ENCODE data around the gene FAM171A2.
"Not testable (repeated sequence)": the region's sequence is repeated elsewhere in the genome, so short reads cannot be mapped to it uniquely, and the experiment has no call there.

FAM171A2 gene

DNA sequence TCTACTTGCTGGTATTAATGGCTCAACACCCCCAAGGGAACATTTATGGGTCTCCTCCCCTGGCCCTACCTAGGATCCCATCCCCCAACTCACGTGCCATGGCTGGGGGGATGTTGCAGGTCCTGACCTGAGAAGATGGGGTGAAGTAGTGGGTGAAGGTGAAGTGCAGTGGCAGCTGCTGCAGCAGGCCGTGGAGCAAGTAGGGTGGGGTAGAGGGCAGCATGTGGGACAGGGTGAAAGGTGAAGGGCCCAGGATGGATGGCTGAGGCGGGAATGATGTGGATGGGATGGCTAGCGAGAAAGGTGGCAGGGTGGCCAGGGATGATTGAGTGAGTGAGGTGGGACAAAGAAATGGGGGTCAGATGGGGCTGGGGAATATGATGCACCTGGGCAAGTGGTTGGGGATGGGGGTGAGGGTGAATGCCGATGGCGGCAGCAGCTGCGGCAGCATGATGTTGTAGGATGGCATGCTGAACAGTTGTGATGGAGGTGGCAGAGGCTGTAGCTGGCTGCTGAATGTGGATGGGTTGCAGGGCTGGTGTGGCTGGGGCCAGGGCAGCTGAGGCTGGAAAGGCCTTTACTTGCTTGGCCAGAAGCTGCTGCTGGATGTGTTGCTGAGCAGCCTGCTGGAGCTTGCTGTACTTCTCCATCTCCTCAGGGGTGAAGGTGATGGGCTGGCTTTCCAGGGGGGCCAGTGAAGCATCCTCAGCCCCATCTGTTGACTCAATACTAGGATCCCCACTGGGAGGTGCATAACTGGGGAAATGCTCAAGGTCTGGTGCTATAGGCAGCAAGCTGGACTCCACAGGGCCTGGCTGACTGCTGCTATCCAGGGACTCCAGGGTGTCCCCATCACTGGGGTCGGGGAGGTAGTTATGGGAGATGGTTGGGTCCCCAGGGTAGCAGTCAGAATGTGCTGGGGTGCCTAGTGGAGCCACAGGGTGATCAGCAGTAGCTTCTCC, 34.1 kb upstream of the FAM171A2 start:
- TF ChIP-seq, protein P1, sequence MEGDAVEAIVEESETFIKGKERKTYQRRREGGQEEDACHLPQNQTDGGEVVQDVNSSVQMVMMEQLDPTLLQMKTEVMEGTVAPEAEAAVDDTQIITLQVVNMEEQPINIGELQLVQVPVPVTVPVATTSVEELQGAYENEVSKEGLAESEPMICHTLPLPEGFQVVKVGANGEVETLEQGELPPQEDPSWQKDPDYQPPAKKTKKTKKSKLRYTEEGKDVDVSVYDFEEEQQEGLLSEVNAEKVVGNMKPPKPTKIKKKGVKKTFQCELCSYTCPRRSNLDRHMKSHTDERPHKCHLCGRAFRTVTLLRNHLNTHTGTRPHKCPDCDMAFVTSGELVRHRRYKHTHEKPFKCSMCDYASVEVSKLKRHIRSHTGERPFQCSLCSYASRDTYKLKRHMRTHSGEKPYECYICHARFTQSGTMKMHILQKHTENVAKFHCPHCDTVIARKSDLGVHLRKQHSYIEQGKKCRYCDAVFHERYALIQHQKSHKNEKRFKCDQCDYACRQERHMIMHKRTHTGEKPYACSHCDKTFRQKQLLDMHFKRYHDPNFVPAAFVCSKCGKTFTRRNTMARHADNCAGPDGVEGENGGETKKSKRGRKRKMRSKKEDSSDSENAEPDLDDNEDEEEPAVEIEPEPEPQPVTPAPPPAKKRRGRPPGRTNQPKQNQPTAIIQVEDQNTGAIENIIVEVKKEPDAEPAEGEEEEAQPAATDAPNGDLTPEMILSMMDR (conservative IDR thresholded peaks at IDR 0.05; ENCODE audit: low read depth, low read length), result no peak
- no peak overlapping the region for H3K4me3 ChIP-seq (ENCODE audit: low read length)
- no peak for DNase-seq (ENCODE audit: low read depth)

DNA sequence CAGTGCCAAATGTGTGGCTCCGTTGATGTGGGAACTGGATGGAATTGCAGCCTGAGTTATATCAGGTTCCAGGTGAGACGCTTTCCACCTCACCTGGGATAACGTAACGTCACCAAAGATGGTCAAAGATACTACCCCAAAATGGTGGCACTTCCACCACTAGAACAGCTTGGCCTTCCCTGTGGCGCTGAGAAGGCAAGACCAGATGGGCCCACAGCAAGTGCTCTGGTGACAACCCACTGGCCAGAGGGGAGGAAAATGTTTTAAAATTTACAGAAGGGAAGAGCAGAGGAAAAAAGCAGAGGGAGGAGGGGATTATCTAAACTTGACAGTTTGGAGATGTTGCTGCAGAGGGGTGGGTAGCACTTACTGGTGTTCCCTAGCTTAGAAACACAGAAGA, 33.3 kb upstream of the FAM171A2 start:
- no peak overlapping the region for H3K4me3 ChIP-seq (ENCODE audit: low read length)
- TF ChIP-seq, protein P1 (conservative IDR thresholded peaks at IDR 0.05; ENCODE audit: low read depth, low read length), result no peak
- DNase-seq (ENCODE audit: low read depth), result no peak

DNA sequence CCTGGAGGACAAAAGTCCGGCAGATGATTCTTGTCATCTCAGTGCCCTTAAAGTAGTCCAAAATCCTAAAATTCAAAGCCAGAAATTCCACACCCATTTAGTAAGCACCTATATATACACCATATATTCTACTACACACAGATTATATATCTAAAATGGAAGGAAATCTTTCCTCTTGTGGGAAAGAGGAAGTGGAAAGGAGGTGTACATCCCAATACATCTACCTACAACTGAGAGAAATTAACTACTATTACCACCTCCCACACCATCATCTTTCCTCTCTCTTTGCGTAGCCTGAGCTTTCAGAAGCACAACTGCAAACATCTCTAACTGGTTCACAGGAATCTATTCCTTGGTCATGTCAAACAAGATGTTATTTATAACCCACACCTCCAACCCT, 31.2 kb upstream of the FAM171A2 start:
- DNase-seq (ENCODE audit: low read depth), result no peak
- no peak overlapping the region for H3K4me3 ChIP-seq (ENCODE audit: low read length)
- TF ChIP-seq, protein P1 (conservative IDR thresholded peaks at IDR 0.05; ENCODE audit: low read depth, low read length), result no peak

DNA sequence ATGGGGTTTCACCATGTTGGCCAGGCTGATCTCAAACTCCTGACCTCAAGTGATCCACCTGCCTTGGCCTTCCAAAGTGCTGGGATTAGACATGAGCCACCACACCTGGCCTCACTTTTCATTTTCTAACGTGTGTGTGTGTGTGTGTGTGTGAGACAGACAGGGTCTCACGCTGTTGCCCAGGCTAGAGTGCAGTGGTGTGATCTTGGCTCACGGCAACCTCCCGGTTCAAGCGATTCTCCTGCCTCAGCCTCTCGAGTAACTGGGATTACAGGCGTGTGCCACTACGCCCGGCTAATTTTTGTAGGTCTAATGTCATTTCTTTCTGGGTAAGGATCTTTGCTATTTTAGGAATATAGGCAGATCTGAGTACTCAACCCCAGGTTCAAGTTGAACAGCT, 30.5 kb upstream of the FAM171A2 start:
- not testable (repeated sequence) for H3K4me3 ChIP-seq (ENCODE audit: low read length); DNase-seq (ENCODE audit: low read depth)

DNA sequence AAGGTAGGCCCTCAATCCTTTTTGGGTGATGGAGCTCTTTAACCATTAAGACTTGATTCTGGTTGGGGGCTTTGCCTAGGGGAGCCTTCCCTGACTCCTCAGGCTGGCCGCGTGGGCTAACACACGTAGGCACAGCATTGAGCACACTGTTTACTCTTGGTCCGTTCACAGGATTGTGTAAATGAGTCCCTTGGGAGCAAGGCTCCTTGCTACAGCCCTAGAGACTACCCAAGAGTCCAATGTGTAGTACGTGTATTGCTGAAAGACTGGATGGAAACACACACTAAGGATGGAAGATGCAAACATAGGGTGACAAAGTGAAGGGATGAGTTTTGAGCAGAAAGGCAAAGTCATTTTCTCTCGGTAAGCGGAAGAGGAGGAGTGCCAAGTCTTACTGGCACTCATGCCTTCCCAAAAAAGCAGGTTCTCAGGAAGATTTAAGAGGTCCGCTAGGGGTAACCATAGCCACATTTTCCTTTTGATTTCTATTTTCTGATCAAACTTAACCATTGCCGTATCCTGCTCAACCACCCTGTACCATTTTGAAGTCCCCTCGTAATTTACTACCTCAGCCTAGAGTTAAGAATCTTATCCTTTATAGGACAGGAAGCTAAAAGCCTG, 26.7 kb upstream of the FAM171A2 start:
- TF ChIP-seq, protein P1 (conservative IDR thresholded peaks at IDR 0.05; ENCODE audit: low read depth, low read length), result no peak

DNA sequence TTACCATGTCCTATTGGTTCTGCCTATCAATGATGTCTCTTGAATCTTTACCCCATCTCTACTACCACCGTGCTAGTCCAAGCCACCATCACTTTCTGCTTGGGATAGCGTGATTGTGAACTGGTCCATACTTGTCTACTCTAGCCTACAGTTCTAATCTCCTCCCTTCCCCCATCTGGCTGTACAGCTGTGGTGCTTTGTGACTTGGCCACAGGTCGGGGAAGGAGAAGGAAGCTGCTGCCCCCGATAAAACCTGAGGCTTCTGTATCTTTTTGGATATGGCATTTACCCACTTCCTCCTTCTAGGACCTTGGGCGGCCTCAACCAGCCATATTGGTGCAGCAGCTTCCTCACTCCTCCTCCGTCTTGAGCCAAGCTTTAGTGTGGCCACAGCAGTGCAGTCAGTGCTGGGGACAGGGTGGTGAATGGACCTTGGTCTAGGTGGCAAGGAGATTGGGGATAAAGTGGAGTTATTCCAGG, 26.1 kb upstream of the FAM171A2 start:
- TF ChIP-seq, protein P1 (conservative IDR thresholded peaks at IDR 0.05; ENCODE audit: low read depth, low read length), result no peak
- DNase-seq (ENCODE audit: low read depth), result no peak
- no peak overlapping the region for H3K4me3 ChIP-seq (ENCODE audit: low read length)

More for the DNA sequence above, 26.7 kb upstream of the FAM171A2 start:
- no peak overlapping the region for H3K4me3 ChIP-seq (ENCODE audit: low read length)
- no peak for DNase-seq (ENCODE audit: low read depth)

DNA sequence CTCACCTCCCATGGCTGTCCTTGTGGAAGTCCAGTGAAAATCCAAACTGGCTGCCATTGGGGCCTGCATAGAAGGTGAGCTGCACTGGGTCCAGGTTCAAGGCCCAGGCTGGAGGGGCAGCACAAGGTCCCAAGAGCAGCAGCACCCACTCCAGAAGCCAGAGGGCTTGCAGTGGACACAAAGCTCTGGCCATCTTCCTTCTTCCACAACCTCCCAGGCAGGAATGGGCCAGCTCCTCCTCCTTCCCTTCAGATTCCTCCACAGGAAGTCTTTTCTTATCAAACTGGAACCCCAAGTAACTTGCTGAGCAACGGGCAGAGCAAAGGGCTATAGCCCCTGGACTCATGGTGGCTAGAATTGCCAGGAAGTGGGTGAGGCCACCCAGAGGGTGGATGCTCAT, 25.6 kb upstream of the FAM171A2 start, which contains the start of gene ITGA2B:
Gene ITGA2B (minus strand): TSS at position 369 of the 400 bp plus-strand sequence. CDS start 176 bp downstream, at position 193.
- no peak for DNase-seq (ENCODE audit: low read depth)
- H3K4me3 ChIP-seq (ENCODE audit: low read length), result no peak within 1 kb of the TSS
- TF ChIP-seq, protein P1 (conservative IDR thresholded peaks at IDR 0.05; ENCODE audit: low read depth, low read length), result no peak

Data from retinal pigment epithelial cell (primary cell).